Measurements from ENCODE around the gene SLC6A4.
"Not testable (repeated sequence)": the region's sequence is repeated elsewhere in the genome, so short reads cannot be mapped to it uniquely, and the experiment has no call there.

Gene SLC6A4

DNA sequence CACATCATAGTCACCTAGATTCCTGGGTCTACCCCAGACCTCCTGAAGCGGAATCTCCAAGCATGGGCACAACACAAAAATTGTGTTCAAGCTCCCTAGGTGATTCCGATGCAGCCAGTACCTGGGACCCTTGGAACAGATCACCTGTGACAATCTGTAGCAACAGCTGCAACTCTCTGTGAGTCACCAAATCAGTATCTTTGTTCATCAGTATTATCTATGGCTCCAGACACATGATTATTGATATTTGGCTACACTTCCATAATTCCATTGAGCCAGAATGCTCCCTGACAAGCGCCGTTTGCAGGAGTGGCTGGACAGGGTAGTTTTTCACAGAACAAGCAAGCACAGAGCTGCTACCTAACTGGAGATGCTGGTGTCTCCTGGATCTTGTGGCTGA, 16.2 kb downstream of the SLC6A4 start:
- DNase-seq (ENCODE audit: low read depth): no peak

DNA sequence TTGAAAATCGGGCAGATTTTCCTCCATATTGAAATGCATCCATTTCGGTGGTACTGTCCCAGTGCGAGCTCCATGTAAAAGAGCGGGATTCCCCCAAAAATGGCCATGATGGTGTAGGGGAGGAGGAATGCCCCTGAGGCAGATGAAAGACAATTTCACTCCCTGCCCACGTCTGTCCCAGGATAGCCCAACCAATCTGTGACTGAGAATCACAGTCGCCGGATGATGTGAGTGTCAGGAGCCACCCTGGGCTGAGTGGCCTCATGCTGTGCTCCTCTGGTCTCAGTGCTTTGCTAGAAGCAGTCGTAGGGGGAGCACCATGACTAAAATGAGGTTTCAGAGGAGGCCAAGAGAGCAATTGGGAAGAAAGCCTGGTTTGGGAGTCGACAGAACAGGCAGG, 16.7 kb downstream of the SLC6A4 start:
- DNase-seq (ENCODE audit: low read depth): no peak

DNA sequence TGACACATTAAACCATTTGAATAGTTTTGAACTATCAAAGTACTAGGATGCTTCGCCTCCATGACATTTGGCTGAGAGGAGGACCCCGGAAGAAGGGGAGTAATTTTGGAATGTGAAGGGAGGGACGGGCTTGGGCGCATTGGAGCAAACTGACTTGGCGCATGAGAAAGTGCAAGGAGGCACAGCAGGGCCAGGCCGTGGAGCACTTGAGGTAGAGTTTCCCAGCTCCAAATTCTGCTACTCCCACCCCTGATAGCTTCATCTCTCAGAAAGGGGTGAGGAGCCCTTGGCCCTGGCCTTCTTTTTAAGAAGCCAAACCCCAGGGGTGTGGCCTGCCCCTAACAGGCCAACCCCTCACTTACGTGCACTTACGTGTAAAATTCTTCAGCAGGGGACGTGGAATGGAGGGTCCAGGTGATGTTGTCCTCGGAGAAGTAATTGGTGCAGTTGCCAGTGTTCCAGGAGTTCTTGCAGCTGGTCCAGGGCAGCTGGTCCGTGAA, 17.7 kb downstream of the SLC6A4 start:
- no peak for DNase-seq (ENCODE audit: low read depth)

DNA sequence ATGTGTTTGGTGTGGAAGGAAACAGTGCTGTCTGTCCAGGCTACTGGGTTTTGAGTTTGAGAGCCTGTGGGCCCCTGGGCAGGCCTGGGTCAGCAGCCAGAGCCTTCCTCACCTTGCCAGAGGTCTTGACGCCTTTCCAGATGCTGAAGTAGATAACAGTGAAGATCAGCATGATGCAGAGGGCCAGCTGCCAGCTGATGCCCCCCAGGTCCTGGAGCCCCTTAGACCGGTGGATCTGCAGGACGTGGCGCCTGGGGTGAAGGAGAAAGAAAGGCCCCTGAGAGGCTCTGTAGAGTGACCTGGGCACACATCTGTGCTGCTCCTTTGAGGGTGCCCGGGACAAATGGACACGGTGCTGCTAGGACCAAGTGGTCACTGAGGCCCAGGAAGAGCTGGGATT, 18.4 kb downstream of the SLC6A4 start:
- DNase-seq (ENCODE audit: low read depth): no peak

DNA sequence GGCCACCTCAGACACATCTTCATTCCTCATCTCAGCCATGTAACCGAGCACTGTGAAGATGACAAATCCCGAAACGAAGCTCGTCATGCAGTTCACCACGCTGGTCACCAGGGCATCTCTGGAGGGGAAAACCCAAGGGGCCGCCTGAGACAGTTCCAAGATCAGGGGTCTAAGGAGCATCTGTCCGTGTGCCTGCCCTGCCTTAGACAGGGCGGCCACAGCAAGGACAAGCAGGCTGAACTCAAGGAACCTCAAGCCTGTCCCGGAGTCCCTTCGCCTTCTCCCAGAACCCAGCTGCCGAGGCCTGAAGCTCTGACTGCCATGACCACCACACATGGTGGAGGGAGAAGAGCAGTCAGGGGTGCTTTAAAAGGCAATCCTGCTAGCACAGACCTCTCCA, 22.7 kb downstream of the SLC6A4 start:
- DNase-seq (ENCODE audit: low read depth): no peak

DNA sequence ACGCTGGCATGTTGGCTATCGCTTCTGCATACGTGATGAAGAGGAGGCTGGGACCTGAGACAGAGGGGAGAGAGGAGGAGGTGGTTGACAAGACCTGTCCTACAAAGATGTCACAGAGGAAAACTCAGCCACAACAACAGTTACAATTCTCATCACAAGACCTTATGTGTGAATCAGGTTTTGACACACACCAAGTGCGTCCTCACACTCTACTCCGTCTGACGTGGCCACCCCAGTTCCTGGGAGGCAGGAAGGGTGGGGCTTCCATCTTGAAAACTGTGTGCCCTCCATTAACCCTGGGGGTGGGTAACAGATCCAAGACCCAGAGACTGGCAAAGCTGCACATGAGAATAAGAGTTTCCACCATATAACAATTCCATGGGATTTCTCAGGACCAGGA, 24.1 kb downstream of the SLC6A4 start:
- DNase-seq (ENCODE audit: low read depth): no peak

DNA sequence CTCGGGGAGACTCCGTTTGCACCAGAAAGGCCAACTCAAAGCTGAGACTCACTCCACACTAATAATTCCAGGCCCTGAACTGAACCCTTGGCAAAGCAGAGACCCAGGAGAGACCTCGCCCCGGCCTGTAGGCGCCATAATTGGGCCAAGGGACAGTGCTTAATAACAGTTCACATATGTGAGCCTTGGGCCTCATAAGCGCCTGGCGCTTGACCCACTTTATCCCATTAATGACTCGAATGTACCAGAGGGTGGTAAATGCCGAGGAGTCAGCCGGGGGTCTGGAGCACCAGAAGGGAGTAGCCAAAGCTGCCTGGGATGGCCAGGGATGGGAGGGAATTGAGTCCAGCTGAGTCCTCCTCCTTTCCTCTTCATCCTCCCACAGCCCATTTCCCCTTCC, 24.6 kb downstream of the SLC6A4 start:
- DNase-seq (ENCODE audit: low read depth): no peak

DNA sequence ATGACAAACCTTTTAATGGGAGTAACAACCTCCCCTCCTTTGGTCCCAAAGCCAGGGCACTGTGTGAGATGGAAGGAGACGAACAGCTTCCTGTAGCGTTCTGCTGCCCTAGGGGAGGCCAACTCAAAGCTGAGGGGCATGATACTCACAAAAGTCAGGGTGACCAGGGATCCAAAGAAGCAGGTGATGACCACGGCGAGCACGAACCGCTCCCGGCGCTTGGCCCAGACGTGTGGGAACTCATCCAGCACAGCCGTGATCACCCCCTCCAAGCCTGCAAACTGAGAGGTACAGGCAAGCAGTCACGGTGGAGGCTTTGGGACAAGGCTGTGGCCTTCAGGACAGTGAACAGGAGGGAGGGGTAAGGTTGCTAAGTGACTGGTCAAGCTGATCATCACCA, 25.1 kb downstream of the SLC6A4 start:
- DNase-seq (ENCODE audit: low read depth): no peak

DNA sequence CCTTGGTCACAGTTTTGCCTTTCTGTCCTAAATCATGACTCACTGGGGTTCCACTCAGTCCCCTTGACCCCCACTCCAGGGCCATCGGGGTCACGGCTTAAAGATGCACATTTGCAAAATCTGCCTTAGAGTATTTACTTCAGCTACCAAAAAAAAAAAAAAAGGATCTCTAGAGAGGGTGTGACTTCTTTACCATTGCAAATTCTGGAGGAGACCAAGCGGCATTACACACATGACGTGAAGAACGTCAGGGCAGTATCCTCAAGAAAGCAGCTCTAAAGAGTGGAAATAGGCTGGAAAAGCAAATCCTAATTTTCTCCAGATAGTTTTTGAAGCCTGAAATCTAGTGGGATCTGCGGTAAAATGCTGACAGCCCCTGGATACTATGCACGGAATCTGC, 25.6 kb downstream of the SLC6A4 start:
- DNase-seq (ENCODE audit: low read depth): no peak

DNA sequence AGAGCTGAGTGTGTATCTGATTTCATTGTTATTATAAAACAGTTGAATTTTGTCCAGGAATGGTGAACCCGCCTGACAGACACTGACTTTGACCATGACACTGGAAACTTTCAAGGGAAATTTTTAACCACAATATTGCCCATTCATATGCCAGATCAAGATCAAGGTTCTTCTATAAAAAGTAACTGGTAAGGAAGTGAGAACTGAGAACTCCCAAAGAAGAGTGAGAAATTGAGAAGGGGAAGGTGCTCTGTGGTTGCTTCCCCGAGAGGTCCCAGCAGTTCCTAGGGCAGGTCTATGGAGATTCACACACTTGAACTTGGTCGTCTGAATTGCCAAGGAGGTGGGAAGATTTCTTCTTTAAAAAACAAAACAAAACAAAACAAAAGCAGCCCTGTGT, 27.3 kb downstream of the SLC6A4 start:
- no peak for DNase-seq (ENCODE audit: low read depth)

DNA sequence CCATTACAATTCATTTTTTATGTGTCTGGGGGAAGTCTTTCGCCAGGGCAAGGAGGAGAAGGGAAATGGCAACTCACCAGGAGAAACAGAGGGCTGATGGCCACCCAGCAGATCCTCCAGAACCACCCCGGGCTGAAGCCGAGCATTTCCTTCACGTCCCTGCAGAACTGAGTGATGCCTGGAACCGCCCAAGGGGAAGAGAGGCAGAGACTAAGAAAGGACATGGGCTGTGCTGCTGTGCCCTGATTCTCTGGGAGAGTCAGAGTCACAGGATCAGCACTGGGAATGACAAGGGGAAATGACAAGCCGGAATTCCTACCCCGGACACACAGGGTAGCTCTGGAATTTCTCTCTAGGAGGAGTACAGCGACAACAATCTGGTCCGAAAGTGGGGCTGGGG, 27.8 kb downstream of the SLC6A4 start:
- no peak for DNase-seq (ENCODE audit: low read depth)

DNA sequence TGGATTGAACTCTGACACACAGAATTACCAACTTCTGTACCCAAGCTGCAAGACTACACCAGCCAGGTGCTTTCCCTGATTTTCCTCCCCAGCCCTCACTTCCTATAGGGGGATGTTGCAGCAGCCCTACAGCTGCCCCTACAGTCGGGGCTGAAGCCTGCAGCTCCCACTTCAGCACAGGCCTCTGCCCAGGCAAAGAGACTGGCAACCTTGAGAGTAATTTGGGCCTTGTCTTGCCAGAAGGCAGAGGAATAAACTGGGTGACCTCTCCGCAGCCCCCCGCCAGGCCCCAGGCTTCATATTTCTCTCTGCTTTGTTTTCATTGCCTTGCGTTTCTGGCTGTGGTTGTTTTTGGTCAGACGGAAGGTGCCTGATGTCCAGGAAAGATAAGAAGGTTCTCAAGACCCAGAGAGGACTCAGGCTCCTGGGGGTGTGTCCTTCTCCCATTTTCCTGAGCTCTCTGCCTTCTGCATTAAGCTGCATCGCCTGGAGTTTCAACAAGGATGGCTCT, 32.0 kb downstream of the SLC6A4 start:
- no peak for DNase-seq (ENCODE audit: low read depth)

DNA sequence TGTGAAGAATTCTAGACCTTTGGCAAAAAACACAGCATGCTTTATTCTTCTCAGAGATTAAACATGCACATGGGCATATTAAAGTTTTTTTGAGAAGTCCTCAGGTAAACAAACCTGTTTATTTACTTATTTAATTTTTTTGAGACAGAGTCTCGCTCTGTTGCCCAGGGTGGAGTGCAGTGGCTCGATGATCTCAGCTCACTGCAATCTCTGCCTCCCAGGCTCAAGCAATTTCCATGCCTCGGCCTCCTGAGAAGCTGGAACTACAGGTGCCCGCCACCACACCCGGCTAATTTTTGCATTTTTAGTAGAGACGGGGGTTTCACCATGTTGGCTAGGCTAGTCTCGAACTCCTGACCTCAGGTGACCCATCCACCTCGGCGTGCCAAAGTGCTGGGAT, 34.8 kb downstream of the SLC6A4 start:
- not testable (repeated sequence) for DNase-seq (ENCODE audit: low read depth)

DNA sequence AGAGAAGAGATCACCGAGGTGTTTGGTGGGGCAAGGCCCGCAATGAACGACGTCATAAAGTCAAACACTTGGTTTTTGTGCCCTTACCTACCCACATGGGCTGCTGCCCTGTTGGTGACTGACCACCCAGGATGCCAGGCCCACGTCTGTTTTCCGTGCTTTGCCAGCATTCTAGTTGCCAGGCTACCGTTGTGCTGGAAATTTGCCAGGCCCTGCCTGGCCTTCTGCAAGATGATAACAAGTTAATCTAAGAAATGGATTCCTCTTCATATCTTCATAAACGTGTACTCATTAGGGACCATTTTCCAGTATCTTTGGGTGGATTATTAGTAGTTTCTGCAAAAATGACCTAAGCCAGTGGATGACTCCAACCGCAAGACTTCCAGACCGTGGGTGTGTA, 35.4 kb downstream of the SLC6A4 start:
- no peak for DNase-seq (ENCODE audit: low read depth)

DNA sequence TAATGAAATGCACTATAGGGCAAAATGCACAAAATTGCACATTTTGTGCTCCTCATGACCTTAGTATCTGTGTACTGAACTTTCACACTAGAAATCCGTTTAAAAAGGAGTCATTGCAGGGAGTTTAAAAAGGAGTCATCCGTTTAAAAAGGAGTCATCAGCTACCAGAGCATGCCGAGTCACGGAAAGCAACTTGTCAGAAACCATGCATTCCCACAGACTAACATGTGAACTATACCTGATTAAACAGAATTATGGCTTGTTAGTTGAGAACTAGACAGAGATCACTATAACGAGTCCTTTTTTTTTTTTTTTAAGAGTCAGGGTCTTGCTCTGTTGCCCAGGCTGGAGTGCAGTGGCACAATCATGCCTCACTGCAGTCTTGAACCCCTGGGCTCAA, 35.9 kb downstream of the SLC6A4 start:
- no peak for DNase-seq (ENCODE audit: low read depth)

DNA sequence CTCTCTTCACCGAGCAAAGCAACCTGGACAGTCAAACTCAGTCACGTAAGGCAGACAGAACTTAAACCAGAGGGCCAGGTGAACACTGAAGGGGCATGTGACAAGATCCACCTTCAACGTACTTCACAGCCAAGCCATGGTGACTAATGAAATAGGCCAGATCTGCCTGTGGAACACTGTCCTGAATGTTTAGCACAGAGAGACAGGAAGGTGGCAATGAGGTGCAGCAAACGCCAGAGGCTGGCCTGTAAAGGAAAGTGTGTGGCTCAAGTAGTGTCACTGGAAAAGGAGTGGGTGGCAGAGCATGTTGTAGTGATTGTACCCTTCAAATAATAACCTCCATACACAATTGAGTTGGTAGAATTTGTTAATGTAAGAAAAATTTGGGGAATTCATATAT, 38.1 kb downstream of the SLC6A4 start:
- DNase-seq (ENCODE audit: low read depth): no peak

DNA sequence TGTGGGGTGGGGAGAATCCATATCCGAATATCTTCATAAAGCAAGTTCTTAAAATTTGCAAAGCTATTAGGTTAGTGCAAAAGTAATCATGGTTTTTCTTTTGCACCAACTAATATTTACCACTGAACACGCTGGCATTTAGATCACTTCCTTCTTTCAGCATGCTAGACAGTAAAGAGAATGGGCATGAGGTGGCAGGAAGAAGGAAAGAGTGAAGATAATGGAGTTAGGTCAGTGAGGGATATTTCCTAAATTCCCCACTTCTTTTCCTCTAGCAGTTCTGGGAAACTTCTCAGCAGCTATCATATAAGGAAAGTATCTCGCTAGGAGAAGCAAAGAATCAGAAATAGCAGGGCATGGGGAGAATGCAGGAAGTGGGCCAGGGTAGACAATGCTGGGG, 39.0 kb downstream of the SLC6A4 start:
- DNase-seq (ENCODE audit: low read depth): no peak

DNA sequence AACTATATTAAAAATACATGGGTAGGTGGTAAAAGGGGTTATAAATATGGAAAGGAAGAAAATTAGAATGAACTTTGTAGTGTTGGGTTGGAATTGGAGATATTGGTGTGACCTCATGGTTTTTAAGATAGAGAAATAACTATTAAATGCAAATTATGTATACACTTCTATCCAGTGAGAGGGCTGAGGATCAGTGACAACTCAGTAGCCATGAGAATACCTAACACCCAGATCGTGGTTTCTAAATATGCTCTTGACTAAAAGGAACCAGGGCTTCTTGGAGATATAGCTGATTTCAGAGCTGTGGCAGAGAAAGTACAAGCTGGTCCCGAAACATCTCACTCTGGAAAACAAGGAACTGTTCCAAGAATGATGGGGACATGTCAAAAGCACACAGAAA, 44.4 kb downstream of the SLC6A4 start:
- no peak for DNase-seq (ENCODE audit: low read depth)

DNA sequence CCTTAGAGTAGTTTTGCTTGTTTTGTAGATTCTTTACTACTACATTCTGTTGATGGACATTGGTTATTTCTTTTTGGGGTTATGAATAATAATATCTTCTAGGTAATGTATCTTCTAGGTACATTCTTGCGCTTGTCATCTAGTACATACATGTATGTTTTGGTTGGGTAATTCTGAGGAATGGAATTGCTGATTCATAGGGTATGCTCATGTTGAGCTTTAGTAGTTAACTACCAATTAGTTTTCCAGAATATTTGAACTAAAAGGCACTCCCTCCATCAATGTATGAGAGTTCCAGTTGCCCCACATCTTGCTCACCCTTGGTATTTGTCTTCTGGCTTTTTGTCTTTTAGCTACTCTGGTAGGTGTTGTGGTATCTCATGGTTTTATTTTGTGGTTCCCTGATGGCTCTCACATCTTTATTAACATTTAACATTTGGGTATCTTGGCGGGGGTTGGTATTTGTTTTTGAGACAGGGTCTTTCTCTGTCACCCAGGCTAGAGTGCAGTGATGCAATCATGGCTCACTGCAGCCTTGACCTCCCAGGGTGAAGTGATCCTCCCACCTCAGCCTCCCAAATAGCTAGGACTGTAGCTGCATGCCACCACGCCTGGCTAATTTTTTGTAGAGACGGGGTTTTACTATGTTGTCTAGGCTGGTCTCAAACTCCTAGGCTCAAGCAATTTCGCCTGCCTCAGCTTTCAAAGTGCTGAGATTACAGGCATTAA, 47.1 kb downstream of the SLC6A4 start:
- no peak for DNase-seq (ENCODE audit: low read depth)

DNA sequence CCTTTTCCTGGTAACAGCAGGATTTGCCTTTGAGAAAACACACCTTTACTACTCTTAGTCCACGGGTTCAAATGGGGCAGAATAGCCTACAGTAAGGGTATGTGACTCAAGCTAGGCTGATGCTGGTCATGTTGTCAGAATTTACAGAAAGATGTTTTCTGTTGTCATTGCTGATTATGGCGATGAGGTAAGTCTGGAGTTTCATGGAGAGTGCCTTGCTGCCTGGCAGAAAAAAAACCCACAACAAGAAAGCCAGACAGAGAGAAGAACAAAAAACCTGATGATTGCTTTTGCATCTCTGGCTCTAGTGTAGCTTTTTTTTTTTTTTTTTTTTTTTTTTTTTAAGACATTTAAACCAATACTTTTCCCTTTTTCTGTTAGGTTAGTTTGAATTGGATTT, 47.9 kb downstream of the SLC6A4 start:
- DNase-seq (ENCODE audit: low read depth): no peak

DNA sequence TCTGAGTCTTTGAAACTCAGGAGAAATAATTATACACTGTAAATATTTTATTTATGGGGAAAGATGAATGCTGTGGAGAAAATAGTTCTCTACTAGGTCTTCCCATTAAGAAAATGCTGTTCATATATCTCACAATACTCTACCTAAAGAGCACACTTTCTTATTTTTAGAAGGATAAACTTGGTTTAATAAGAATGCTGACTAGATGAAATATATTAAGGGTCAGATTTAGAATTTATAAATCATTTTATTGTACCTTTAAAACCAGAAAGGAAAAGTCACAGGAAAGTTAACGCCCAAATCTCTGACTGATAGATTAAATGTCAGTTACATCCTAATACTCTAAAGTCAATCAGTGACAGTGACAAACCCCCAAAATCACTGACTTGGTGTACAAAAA, 48.7 kb downstream of the SLC6A4 start:
- no peak for DNase-seq (ENCODE audit: low read depth)

DNA sequence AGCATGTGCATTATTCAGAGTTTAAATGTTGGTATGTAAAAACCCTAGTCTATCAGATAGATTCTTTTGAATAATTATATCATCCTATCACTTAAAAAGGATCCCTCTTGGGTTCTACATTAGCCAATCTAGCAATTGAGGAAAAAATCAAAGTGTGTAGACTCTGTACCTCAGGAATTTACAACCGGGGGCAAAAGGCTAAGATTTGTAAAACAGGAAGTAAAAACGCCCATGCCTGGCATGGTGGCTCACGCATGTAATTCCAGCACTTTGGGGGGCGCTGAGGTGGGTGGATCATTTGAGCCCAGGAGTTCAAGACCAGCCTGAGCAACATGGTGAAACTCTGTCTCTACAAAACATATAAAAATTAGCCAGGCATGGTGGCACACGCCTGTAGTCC, 58.6 kb downstream of the SLC6A4 start:
- DNase-seq (ENCODE audit: low read depth): no peak

DNA sequence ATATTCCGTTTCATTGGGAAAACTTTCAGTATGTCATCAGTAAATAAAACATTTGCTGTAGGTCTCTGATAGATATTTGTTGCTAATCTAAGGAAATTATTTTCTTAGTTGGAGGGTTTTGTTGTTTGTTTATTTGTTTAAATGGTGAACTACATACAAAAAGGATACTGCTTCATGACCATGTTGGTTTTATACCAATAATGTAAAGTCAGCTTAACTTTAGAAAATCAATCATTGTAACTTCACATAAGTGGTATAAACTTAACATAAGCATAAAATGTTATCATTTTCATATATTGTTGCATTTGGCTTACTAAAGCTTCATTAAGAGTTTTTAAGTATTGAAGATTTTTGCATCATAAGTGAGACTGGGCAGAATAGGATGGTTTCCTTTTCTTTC, 60.9 kb downstream of the SLC6A4 start:
- no peak for DNase-seq (ENCODE audit: low read depth)

DNA sequence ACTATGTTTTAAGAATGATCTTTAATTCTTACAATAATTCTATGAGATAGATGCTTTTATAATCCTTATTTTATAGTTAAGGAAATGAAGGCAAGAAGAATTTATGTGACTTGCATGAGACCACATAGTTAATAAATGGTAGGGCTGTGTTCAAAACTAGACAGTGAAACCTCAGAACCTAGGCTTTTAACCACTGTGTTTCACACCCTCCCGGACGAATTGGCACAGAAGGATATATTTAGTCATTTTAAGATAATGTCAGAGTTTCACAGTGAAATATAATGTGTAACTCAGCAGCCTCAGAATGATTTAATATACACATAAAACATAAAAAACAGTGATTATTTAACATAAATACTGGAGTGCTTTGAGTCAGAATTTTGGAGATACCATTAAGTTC, 61.8 kb downstream of the SLC6A4 start:
- no peak for DNase-seq (ENCODE audit: low read depth)
